ENCODE results near the gene MLKL.

MLKL gene

DNA sequence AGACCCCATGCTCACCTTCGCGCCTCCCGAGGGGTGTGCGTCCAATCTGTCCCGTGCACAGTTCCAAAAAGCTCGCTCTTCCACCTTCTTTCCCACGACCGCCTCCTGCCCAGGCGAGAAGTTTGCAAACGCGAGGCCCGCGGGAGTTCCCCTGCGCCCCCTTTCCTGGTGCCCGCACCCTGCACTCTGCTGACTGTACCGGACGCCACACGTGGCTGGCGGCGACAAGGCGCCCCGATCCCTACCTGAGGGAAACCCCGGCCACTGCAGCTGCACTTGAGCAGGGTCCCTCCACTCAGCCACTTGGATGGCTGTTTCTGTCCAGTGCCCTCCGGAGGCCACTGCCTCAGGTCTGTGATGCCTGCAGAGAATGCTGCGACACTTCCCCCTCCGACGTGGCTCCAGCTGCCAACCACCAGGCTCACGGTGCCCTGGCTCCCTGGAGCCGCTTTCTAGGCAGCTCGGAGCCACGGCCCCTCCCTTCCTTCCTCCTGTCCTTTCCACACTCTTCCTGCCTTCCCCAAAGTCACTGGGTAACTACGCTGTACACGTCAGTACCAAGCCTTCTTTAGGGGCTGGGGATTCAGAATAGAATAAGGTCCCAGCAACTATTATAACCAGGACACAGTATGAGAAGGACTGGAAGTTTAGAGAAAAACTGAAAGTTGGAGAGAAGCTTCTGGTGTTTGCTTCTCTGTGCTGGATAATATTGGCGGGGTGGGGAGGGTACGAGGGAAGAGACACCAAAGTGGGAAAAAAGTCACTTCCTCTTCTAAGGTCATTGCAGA lies at the start of gene MLKL:
TSS of gene MLKL (minus strand) at position 425 of the 788 bp plus-strand sequence. CDS start 5,105 bp downstream, outside the sequence.
- DNase-seq (ENCODE audit: low read depth), result peak; percentile 73
- H3K4me3 ChIP-seq (ENCODE audit: low read depth, low read length), result peak within 1 kb of the TSS; percentile 71
- no peak for TF ChIP-seq CTCF (IDR thresholded peaks at IDR 0.05; ENCODE audit: insufficient read depth, low read depth, low read length, missing control alignments)

DNA sequence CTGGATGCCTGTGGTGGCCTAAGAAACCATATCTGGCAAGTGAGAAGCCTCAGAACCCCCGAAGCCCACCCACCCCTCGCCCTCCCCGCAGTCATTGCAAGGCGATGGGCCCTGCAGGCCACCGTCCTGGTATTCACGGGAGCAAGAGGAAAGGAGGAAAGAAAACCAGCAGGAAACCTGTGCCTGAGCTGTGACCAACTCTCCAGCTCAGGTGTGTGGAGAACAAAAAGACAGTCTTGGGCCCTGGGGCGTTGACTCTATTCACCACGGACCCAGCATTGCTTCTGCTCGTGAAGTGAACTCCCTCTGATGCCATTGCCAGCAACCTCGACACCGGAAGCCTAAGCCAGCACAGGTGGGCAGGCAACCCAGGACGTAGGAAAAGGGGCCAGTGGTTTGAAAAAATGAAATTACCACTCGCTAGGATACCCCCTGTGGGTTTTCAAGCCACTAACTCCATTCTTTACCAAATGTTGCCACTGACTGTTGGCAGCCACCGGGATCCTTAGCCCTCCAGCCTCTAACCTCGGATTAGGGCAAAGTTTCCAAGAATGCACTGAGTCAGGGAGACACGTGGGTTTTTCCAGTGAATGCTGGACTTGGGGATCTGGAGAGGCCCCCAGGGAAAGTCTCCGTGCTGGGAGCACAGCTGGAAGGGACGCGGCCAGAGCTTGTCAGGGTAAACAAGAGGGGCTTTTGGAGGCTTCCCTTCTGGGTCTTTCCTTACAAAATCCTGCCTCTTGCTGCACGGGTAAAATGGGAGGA lies 48.8 kb upstream of the MLKL start:
- TF ChIP-seq CTCF (IDR thresholded peaks at IDR 0.05; ENCODE audit: insufficient read depth, low read depth, low read length, missing control alignments), result no peak
- no peak for DNase-seq (ENCODE audit: low read depth)

DNA sequence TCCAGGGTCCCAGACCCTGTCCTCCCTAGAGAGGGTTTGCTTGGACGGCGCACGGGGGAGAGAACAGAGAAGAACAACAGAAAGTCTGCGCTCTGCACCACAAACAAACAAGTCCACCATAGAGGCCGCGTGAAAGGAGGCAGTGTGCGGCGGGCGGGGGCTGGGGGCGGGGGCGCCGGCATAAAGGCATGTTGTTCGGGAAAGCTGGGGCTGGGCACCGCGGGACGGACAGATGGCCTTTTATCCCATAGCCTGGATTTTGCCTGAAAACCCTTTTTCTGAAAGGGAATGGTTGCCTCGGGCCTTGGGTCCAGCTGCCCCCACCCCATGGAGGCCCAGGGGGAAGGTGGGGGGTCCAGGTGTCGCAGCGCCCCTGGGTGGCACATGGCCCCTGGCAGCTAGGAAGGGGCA lies 48.0 kb upstream of the MLKL start:
- H3K4me3 ChIP-seq (ENCODE audit: low read depth, low read length), result no peak overlapping the region
- no peak for DNase-seq (ENCODE audit: low read depth)
- no peak for TF ChIP-seq CTCF (IDR thresholded peaks at IDR 0.05; ENCODE audit: insufficient read depth, low read depth, low read length, missing control alignments)

More for the DNA sequence above, 48.8 kb upstream of the MLKL start:
- H3K4me3 ChIP-seq (ENCODE audit: low read depth, low read length), result no peak overlapping the region

GRCh38 chr16:74747716-74748615 lies 47.3 kb upstream of the MLKL start:
- no peak for DNase-seq (ENCODE audit: low read depth)
- no peak for TF ChIP-seq CTCF (IDR thresholded peaks at IDR 0.05; ENCODE audit: insufficient read depth, low read depth, low read length, missing control alignments)
- H3K4me3 ChIP-seq (ENCODE audit: low read depth, low read length), result no peak overlapping the region

DNA sequence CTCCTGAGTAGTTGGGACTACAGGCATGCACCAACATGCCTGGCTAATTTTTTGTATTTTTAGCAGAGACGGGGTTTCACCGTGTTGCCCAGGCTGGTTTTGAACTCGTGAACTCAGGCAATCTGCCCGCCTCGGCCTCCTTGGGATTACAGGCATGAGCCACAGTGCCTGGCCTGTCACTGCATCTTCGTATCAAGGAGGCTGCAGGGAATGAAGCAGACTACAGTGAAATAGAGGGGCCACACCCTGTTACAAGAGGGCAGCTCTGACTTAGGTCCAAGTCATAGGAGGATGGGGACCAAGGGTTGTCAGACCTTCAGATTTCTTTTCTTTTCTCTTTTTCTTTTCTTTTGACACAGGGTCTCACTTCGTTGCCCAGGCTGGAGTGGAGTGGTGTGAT lies 45.3 kb upstream of the MLKL start:
- TF ChIP-seq CTCF (IDR thresholded peaks at IDR 0.05; ENCODE audit: insufficient read depth, low read depth, low read length, missing control alignments), result no peak
- H3K4me3 ChIP-seq (ENCODE audit: low read depth, low read length), result no peak overlapping the region
- no peak for DNase-seq (ENCODE audit: low read depth)

GRCh38 chr16:74745109-74745615 lies 44.5 kb upstream of the MLKL start:
- no peak for TF ChIP-seq CTCF (IDR thresholded peaks at IDR 0.05; ENCODE audit: insufficient read depth, low read depth, low read length, missing control alignments)
- no peak overlapping the region for H3K4me3 ChIP-seq (ENCODE audit: low read depth, low read length)
- no peak for DNase-seq (ENCODE audit: low read depth)
